BE2C (cell line): Measurements from ENCODE around the gene NFYC.

ENCODE experiments used
- DNase-seq: peaks from one replicate; pipeline ENCODE4 v3.0.0-alpha.2; 2020
- H3K27me3 ChIP-seq: fragments of 250-450 bp; sonication (Bioruptor Pico); 2 replicates; pipeline ENCODE4 v1.5.1; 2020; ENCODE audit warnings: mild to moderate bottlenecking
- H3K36me3 ChIP-seq: fragments of 250-450 bp; sonication (Bioruptor Pico); 2 replicates; pipeline ENCODE4 v1.5.1; 2020; ENCODE audit warnings: mild to moderate bottlenecking
- H3K4me1 ChIP-seq: fragments of 250-450 bp; sonication (Bioruptor Pico); 2 replicates; pipeline ENCODE4 v1.5.1; 2020
- H3K4me3 ChIP-seq: 2 replicates; pipeline ENCODE4 v1.5.1; 2011; ENCODE audit warnings: low read depth, low read length
- H3K9me3 ChIP-seq: fragments of 250-450 bp; sonication (Bioruptor Pico); 2 replicates; pipeline ENCODE4 v1.5.1; 2020
- CTCF ChIP-seq: IDR thresholded peaks from 2 replicates; pipeline ENCODE4 v1.5.1; 2012; ENCODE audit warnings: mild to moderate bottlenecking, low read depth, low read length

NFYC gene

GRCh38 chr1:40746344-40747090 lies 55.0 kb downstream of the NFYC start:
- no peak for TF ChIP-seq CTCF
- Histone ChIP-seq H3K4me1 (no peaks in the 10 kb centered on the region), H3K36me3 (peaks cover 10% of the 10 kb centered on the region), H3K9me3 (no peaks in the 10 kb centered on the region), H3K27me3 (no peaks in the 10 kb centered on the region), H3K4me3 (no peak overlapping the region)
- DNase-seq: no peak

- DNase-seq: no peak
- H3K36me3 ChIP-seq: peaks cover 10% of the 10 kb centered on the region
- H3K4me3 ChIP-seq: no peak overlapping the region
- H3K27me3 ChIP-seq: no peaks in the 10 kb centered on the region
- H3K9me3 ChIP-seq: no peaks in the 10 kb centered on the region
- no peaks in the 10 kb centered on the region for H3K4me1 ChIP-seq
- TF ChIP-seq CTCF: no peak
These were observed 57.6 kb downstream of the NFYC start for GRCh38 chr1:40748841-40749718.

- no peaks in the 10 kb centered on the region for H3K27me3 ChIP-seq
- H3K4me3 ChIP-seq: no peak overlapping the region
- no peak for DNase-seq
- peaks cover 17% of the 10 kb centered on the region for H3K36me3 ChIP-seq
- no peak for TF ChIP-seq CTCF
- no peaks in the 10 kb centered on the region for H3K4me1 ChIP-seq
- no peaks in the 10 kb centered on the region for H3K9me3 ChIP-seq
These were observed 58.3 kb downstream of the NFYC start for GRCh38 chr1:40749817-40750216.

- Histone ChIP-seq H3K36me3 (peaks cover 19% of the 10 kb centered on the region), H3K27me3 (no peaks in the 10 kb centered on the region), H3K4me1 (no peaks in the 10 kb centered on the region), H3K9me3 (no peaks in the 10 kb centered on the region), H3K4me3 (no peak overlapping the region)
- DNase-seq: no peak
- no peak for TF ChIP-seq CTCF
These were observed 59.0 kb downstream of the NFYC start for GRCh38 chr1:40750451-40750908.

GRCh38 chr1:40751802-40752201 lies 60.3 kb downstream of the NFYC start:
- no peak for DNase-seq
- H3K4me1 ChIP-seq: no peaks in the 10 kb centered on the region
- H3K36me3 ChIP-seq: peaks cover 22% of the 10 kb centered on the region
- H3K9me3 ChIP-seq: no peaks in the 10 kb centered on the region
- no peaks in the 10 kb centered on the region for H3K27me3 ChIP-seq
- no peak overlapping the region for H3K4me3 ChIP-seq
- no peak for TF ChIP-seq CTCF
